NCI-H2107 treated with DMSO at 0.1 percent for 48 hours (cell line): ENCODE results near the gene ISOC2.
"Not testable (repeated sequence)": the region's sequence is repeated elsewhere in the genome, so short reads cannot be mapped to it uniquely, and the experiment has no call there.

Experiments
- DNase-seq: peaks from one replicate; lab custom pipeline; 2025; ENCODE audit not compliant: unreplicated experiment; lab: John Stamatoyannopoulos, UW

ISOC2 gene

GRCh38 chr19:55410168-55410567 is 51.3 kb downstream of the ISOC2 start:
- DNase-seq, result no peak

DNA sequence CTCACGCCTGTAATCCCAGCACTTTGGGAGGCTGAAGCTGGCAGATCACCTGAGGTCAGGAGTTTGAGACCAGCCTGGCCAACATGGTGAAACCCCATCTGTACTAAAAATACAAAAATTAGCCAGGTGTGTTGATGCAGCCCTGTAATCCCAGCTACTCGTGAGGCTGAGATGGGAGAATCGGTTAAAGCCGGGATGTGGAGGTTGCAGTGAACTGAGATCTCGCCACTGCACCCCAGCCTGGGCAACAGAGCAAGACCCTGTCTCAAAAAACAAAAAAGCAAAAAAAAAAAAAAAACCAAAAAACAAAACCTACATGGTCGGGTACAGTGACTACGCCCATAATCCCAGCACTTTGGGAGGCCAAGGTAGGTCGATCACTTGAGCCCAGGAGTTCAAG is 52.3 kb downstream of the ISOC2 start:
- DNase-seq, result not testable (repeated sequence)

DNA sequence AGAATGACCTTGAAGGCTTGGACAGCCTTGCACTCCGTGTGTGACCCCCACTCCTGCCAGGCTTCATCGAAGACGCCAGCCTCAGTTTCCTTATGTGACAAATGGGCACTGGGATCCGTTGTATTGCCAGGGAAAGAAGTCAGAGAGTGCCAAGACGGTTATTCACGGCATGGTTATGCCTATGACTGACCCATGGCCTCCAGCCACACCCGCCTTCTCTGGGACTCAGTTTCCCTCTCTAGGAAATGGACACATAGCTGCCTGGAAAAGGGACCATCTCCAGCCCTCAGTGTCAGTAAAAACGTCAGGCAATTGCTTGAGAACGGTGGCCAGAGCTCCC is 52.9 kb downstream of the ISOC2 start:
- no peak for DNase-seq

GRCh38 chr19:55407800-55408532 is 53.5 kb downstream of the ISOC2 start:
- peak; percentile 94 for DNase-seq

GRCh38 chr19:55407550-55407799 is 54.0 kb downstream of the ISOC2 start, which contains the start of gene UBE2S:
Gene UBE2S, minus strand, starts transcription at chr19:55407788. Its CDS starts 199 bp downstream, at chr19:55407589.
- DNase-seq, result not testable (repeated sequence)

DNA sequence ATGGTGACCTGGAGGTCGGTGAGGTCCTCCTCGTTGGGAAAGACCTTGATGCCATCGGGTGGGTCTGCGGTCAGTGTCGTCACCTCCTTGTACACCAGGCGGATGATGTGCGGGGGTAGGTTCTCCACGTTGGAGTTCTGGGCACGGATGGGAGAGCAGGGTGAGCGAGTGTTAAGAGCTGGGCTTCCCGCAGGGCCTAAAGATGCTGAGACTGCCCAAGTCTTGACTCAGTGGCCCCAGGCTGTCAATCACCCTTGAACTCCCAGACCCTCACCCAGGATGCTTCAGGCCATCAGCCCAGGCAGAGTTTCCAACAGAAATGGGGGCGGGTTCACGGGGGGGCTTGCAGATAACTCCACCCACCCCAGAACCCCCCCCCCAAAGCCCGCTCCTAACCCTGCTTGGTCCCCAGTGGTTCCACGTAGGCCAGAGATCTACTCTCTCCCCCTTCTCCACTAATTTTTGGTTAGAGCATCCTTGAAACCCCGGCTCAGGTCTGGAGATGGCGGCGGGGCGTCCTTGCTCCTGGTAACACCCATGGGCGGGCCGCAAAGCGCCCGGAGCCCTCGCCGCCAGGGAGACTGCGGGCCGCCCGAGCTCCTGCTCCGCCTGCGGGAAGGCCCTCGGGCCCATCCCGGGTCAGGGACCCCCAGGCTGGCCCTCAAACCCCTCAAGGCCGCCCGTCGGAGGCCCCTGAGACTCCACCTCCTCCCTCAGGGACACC is 54.5 kb downstream of the ISOC2 start:
- DNase-seq, result no peak

- DNase-seq, result no peak
Observed at GRCh38 chr19:55406091-55406825, 55.2 kb downstream of the ISOC2 start.

DNA sequence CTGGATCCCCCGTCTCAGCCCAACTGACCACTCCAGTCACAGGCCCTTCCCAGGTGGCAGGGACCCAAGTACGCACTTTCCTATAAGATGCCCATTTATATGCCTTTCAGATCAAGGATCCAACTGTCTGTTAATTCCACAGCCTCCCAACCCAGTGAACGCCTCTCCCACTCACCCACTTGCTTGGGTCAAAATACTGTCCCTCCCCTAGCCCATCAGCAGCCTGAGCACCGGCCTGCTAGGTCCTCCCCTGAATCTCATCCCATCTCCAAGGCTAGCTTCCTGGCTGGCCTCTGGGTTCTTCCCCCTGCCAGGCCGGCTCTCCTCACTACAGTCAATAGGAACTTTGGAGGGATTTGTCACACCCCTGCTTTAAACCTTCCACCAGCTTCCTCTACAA is 55.8 kb downstream of the ISOC2 start:
- no peak for DNase-seq
